Endometrial microvascular endothelial cells (primary cell): ENCODE data around the gene MAEA. TPM values are rescaled to one million over a fixed set of nuclear protein-coding genes. Genes with fewer than 3 reads are reported as not detected.

ENCODE experiments used
- in situ Hi-C: cut with HindIII; loops from 2 replicates; pipeline ENCODE4 v1.10.0; 2017; ENCODE audit warnings: low sequenced_read_pairs, low pct_unique_long_range_greater_than_20kb; ENCODE audit errors: inconsistent ontology term
- total RNA-seq: library from RNA; depleted of rRNA; stranded (reverse); fragments of >200 nt; gene quantifications from one replicate; pipeline ENCODE4 v1.2.3, GENCODE V29; 2015; ENCODE audit errors: inconsistent ontology term

Gene MAEA
- total RNA-seq, 1 donor from 2014 or later = 61.2 TPM

DNA sequence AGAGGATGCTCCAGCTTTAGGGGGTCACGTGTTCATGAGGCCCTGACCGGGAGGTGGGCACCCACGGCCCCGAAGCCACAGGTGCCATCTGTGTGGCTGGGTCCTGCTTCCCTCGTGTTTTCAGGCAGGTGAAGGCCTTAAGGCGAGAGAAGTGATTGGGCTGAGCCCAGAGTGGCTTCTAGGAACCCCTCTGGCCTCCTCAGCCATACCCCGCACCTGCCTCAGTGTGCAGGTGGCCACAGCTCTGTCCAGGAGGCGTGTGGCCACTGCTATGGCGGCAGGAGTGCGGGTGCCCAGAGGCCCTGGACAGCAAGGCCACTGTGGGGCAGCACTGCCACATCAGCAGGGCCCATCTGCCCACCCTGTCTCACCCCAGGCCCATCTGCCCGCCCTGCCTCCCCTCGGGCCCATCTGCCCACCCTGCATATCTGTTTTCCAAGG is 91.5 kb downstream of the MAEA start:
- in situ Hi-C loops = no loop called here

DNA sequence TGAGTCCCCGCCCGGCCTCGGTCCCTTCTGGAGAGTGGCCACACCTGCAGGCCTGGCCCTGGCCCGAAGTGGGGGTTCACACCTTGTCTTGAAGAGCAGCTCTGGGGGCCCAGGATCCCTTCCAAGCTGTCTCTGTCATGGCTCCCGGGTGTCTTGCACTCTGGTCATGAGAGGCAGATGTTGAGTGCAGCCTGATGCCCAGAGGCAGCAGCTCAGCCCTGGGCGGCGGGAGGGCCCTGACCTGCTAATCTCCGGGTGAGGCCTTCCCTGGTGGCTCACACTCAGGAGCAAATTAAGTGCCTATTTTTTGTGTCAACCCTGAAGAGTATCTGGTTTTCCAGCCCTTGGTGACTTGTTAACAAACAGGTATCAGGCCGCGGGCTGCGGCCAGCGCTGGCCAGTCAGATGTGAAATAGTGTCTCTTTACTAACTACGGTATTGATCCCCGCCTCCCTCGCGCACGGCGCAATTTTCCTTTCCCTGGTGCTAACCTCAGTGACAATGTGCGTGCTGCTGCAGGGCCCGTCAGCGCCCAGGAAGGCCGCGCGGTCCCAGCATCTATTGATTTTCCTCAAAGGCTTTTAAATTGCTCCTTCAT is 92.4 kb downstream of the MAEA start:
- in situ Hi-C loops = no loop called here

- in situ Hi-C loops = no loop called here
Measured at GRCh38 chr4:1382776-1383727, 93.4 kb downstream of the MAEA start.

DNA sequence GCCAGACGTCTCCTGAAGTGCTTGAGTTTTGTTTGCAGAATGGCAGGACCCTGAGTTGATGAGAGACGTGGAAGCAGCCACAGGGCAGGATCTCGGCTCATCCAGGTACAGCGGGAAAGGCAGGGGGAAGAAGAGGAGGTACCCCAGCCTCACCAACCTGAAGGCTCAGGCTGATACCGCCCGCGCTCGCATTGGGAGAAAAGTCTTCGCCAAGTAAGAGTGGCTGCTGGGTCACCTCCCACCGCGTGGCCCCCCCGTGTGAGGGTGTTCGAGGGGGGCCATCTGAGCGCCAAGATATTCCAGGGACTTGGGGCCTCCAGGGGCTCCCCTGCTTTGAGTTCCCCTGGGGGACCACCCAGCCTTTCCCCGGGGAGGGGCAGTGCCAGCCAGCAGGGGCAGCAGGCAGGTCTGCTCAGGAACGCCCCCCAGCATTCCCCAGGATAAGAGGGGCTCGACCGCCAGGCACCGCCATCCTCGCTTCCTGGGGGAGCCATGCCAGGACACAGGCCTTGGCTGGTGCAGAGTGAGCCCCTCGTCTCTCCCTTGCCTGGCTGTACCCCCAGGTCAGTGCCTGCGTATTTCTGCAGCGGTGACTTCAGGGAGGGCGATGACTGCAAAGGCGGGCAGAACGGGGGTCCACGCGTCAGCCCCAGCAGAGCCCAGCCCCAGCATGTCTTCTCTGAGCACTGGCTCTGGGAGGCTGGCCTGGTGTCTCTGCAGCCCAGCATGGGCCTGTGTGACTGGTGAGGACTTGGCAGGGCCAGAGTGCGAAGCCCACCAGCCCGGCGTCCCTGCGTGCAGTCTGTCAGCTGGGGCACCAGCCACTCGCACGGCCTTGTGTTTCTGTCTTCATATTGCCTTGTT is 94.3 kb downstream of the MAEA start:
- in situ Hi-C loops = no loop called here

- in situ Hi-C loops = no loop called here
Measured at GRCh38 chr4:1384675-1385372, 95.1 kb downstream of the MAEA start.

DNA sequence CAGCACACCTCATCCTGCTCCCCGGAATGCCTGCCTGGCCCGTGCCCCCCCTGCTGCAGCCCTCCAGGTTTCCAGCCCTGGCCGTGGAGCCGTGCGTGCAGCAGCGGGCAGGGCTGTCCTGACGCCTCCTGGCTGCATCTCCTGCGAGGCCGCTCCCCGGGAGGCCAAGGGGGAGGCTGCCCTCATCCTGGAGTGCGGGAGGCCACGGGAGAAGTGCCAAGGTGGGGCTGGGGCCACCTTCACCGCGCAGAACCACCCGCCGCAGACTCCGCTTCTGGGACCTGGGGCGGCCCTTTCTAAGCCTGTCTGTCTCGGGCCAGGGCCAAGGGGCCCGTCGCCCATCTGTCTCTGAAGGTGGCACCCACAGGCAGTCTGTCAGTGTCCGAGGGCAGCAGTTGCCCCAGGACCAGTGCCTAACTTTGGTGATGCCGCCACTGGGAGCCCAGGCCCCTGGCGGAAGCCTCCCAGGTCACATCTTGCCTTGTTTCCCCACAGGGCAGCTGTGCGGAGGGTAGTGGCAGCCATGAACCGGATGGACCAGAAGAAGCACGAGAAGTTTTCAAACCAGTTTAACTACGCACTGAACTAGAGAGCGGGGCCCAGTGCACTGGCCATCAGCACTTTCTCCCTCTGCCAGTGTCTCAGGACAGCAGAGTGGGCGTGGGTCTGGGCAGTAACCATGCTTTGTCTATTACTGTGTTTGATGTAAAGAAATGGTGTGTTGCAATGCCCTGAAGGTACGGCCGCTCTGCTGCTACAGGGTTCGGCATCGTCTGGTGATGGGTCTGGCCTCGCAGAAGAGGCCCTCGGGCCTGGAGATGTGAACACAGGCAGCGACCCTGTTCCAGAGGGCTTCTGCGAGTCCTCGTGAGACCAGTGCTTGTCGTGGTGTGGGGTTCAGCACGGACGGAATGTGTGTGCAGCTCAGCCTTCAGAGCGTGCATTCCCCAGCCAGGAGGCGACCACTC is 96.0 kb downstream of the MAEA start:
- in situ Hi-C loops = no loop called here

Other genes with a start within 250 kb of the MAEA start
- gene RNF212, start 176.3 kb upstream of the MAEA start, total RNA-seq = 0.19 TPM
- gene SPON2, start 117.3 kb upstream of the MAEA start, total RNA-seq = 3.3 TPM
- gene CTBP1, start 40.8 kb upstream of the MAEA start, total RNA-seq = 237 TPM
- gene UVSSA, start 57.3 kb downstream of the MAEA start, total RNA-seq = 7.4 TPM
- gene NKX1-1, start 116.6 kb downstream of the MAEA start, total RNA-seq = not detected